ENCODE results near the gene WHRN. TPM values are rescaled to one million over a fixed set of nuclear protein-coding genes. Genes with fewer than 3 reads are reported as not detected.

Gene WHRN
- 1.5 and 2.9 TPM in 2 replicates for total RNA-seq

DNA sequence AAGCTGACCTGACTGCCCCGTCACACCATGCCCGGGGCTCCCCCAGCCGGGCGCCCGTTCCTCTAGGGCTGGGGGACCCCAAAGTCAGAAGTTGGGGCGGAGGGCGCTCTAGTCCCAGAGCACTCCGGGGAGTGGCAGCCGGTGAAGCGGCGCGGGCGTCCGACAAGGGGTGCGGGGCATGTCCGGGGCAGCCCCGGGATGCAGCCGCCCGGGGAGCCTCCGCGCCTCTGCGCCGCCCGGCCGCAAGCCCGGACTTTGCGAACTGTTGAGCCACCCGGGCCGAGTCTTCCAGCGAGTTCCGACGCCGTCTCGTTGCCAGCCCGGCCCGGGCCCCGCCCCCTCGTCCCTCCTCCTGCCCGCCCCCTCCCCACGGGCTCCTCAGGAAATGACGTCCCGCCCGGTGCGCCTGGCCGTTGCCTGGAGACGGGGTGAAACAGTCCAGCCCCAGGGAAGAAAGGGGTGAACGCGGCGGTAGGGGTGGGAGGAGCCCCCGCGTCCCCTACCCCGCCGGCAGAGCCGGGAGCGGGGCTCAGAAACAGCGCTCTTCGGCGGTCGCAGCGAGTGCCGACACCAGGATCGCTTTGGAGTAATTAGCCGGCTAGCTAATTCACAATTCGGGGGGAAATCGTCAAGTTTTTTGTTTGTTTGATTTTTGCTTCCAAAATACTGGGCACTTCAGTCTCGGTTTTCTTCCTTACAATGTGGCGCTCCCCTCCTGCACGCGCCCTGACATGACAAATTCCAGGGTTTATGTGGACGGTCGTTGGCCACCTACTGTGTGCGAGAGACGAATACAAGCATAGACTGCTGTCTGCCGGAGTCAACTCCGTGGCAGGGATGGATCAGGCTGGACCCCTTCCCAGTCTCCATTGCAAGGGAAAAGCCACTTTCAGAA lies at the start of gene WHRN:
Gene WHRN (minus strand): TSS at position 287 of the 895 bp plus-strand sequence. CDS start 672 bp downstream, outside the sequence.

DNA sequence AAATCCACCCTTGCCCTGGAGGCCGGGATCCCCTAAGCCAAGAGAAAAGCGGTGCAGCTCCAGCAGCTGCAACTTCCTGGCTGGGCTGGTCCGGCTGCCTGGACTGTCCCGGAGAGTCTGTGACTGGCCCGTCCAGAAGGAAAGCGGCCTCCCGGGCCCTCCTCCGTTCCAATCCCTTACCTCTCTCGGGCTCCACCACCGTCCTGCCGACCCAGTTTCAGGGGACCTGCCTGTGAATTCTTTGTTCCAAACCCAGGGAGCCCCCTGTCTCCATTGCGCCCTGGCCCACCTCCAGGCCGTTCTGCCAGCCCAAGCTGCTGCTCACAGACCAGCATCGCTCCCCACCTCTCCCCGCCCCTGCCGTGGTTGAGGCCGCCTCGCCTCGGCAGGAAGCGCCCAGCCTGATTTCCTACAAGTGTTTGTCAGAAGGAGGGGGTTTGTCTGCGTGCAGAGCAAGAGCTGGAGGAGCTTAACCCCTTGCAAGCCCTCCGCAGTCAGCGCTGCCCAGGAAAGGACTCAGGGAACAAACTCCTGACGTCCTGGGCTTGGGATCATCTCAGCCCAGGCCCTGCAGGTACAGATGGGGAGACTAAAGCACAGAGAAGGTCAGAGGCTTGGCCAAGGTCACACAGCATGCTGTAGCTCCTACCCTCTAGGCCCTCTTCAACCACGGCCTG lies 117.5 kb downstream of the WHRN start, which contains the start of gene AKNA:
Gene AKNA (minus strand): TSS at position 303 of the 677 bp plus-strand sequence. CDS start 6,649 bp downstream, outside the sequence.

Other genes with a start within 250 kb of the WHRN start
- gene ORM1, start 182.4 kb downstream of the WHRN start, total RNA-seq: not detected in 2 replicates
- not detected in 2 replicates for gene ORM2, start 175.6 kb downstream of the WHRN start, total RNA-seq
- 5.1 TPM in 2 replicates for gene AKNA, start 117.5 kb downstream of the WHRN start, total RNA-seq
- 104 and 118 TPM in 2 replicates for gene ATP6V1G1, start 82.3 kb upstream of the WHRN start, total RNA-seq
- gene TMEM268, start 105.8 kb upstream of the WHRN start, total RNA-seq: 4.4 TPM in 2 replicates
- gene TEX53, start 152.3 kb upstream of the WHRN start, total RNA-seq: not detected in 2 replicates
- not detected in 2 replicates for gene TEX48, start 176.7 kb upstream of the WHRN start, total RNA-seq